HCT116 (cell line): ENCODE measurements around the gene CHD2.
A peak's percentile ranks its signal among the peaks of the same experiment; 100 is the strongest.

Experiments used
- CEBPB ChIP-seq: IDR thresholded peaks from 2 replicates; pipeline ENCODE4 v1.6.1; 2012; ENCODE audit warnings: low read depth
- CTCF ChIP-seq, 3 experiments: fragments of 200-600 bp in 1 of 3; sonication (generic) in 1 of 3; IDR thresholded peaks in 2 of 3; conservative IDR thresholded peaks in 1 of 3; 2 replicates each; pipeline ENCODE4 v1.5.1; 2012 to 2017; ENCODE audit warnings: low read depth in 2 of 3, low read length in 2 of 3, antibody characterized with exemption in 1 of 3, borderline replicate concordance in 1 of 3, control low read depth in 1 of 3, mild to moderate bottlenecking in 1 of 3, mixed read lengths in 1 of 3, mixed run types in 1 of 3, moderate library complexity in 1 of 3; ENCODE audit not compliant: insufficient read depth in 1 of 3
- EZH2 ChIP-seq: fragments of 200-600 bp; sonication (generic); IDR thresholded peaks from 2 replicates; pipeline ENCODE4 v1.6.1; 2017; ENCODE audit warnings: antibody characterized with exemption, mixed run types
- EZH2phosphoT487 ChIP-seq: fragments of 200-600 bp; IDR thresholded peaks from 2 replicates; pipeline ENCODE4 v1.6.1; 2018; ENCODE audit warnings: antibody characterized with exemption, borderline replicate concordance
- JUND ChIP-seq: IDR thresholded peaks from 2 replicates; pipeline ENCODE4 v1.6.1; 2012
- MAX ChIP-seq: IDR thresholded peaks from 2 replicates; pipeline ENCODE4 v1.6.1; 2012
- POLR2A ChIP-seq: IDR thresholded peaks from 2 replicates; pipeline ENCODE4 v1.7.0; 2011; ENCODE audit warnings: borderline replicate concordance; ENCODE audit not compliant: insufficient read depth, insufficient read length; ENCODE audit errors: extremely low read depth
- POLR2AphosphoS5 ChIP-seq: IDR thresholded peaks from 2 replicates; pipeline ENCODE4 v1.6.1; 2011; ENCODE audit warnings: mild to moderate bottlenecking, low read depth, low read length, moderate library complexity
- REST ChIP-seq: IDR thresholded peaks from 2 replicates; pipeline ENCODE4 v1.6.1; 2012; ENCODE audit warnings: low read depth
- SIN3A ChIP-seq: IDR thresholded peaks from 2 replicates; pipeline ENCODE4 v1.6.1; 2012; ENCODE audit warnings: low read depth
- SP1 ChIP-seq: IDR thresholded peaks from 2 replicates; pipeline ENCODE4 v1.6.1; 2012; ENCODE audit warnings: low read depth
- SRF ChIP-seq: IDR thresholded peaks from 2 replicates; pipeline ENCODE4 v1.6.1; 2012; ENCODE audit warnings: low read depth
- YY1 ChIP-seq: IDR thresholded peaks from 2 replicates; pipeline ENCODE4 v1.6.1; 2011; ENCODE audit warnings: low read length, low read depth, moderate library complexity, mild to moderate bottlenecking; ENCODE audit not compliant: insufficient replicate concordance; ENCODE audit errors: extremely low read depth
- ZNF274 ChIP-seq: fragments of 200-500 bp; sonication (Bioruptor generic); IDR thresholded peaks from 2 replicates; pipeline ENCODE4 v1.6.1; 2014; ENCODE audit warnings: mild to moderate bottlenecking, low read depth, low read length, inconsistent platforms

GRCh38 chr15:92883163-92883875 lies 16.8 kb upstream of the CHD2 start:
- TF ChIP-seq YY1 (no peak), SP1 (no peak), MAX (no peak), POLR2AphosphoS5 (no peak), SIN3A (0 out of 2 replicates have a peak, but pooled peaks have one; percentile 1), EZH2 (no peak), CTCF (IDR thresholded peaks at IDR 0.05 in 2 of 3, conservative IDR thresholded peaks at IDR 0.05 in 1 of 3; ENCODE audit: borderline replicate concordance in 1 of 3, insufficient read depth in 1 of 3, low read depth in 2 of 3, low read length in 2 of 3) (no peak), CEBPB (no peak), POLR2A (no peak), REST (no peak), SRF (no peak), EZH2phosphoT487 (no peak), ZNF274 (no peak), JUND (no peak)
